H1 (cell line): ENCODE measurements around the gene TMEM107. TPM values are rescaled to one million over a fixed set of nuclear protein-coding genes. Genes with fewer than 3 reads are reported as not detected.

ENCODE experiments used
- ASH2L ChIP-seq: fragments of 200-600, 300-600 bp; sonication (generic); IDR thresholded peaks from one replicate; pipeline ENCODE4 v1.7.1; 2017; ENCODE audit warnings: low read length
- CREB1 ChIP-seq: IDR thresholded peaks from 2 replicates; pipeline ENCODE4 v1.6.1; 2012; ENCODE audit warnings: inconsistent platforms
- E2F6 ChIP-seq: IDR thresholded peaks from 2 replicates; pipeline ENCODE4 v1.6.1; 2012; ENCODE audit warnings: inconsistent platforms
- POU5F1 ChIP-seq: IDR thresholded peaks from 2 replicates; pipeline ENCODE4 v1.6.1; 2011; ENCODE audit warnings: low read depth, mild to moderate bottlenecking, low read length, moderate library complexity
- TAF1 ChIP-seq: IDR thresholded peaks from 2 replicates; pipeline ENCODE4 v1.6.1; 2011; ENCODE audit warnings: mild to moderate bottlenecking, low read depth, low read length
- ZNF274 ChIP-seq: IDR thresholded peaks from 2 replicates; pipeline ENCODE4 v1.7.0; 2012; ENCODE audit warnings: low read length, borderline replicate concordance; ENCODE audit errors: extremely low read depth
- polyA plus RNA-seq, 7 experiments: library from polyadenylated mRNA; depleted of rRNA in 3 of 7; stranded (reverse) in 5 of 7; unstranded in 2 of 7; fragments of >200 nt in 5 of 7; fragments of 200-250 nt in 2 of 7; gene quantifications; 1 replicate in 5 of 7; 2 replicates in 1 of 7; 4 replicates in 1 of 7; pipeline versions ENCODE4 v1.2.1 to v1.2.3, GENCODE V29; 2011 to 2013; ENCODE audit warnings: missing spikeins in 2 of 7, mixed read lengths in 2 of 7
- total RNA-seq: library from RNA; stranded (reverse); fragmentation: NEBNext Ultra II Directional; extraction: Animal tissue kit (Norgen Biotek cat#: 25700); gene quantifications from 2 replicates; pipeline ENCODE4 v1.2.1, GENCODE V29; 2021

The TMEM107 gene
- total and polyA plus RNA-seq, 2 of the 8 experiments (the other 6 are each of a cell fraction or from before 2014, with no cell fraction given), result 17.3 to 21.5 TPM

GRCh38 chr17:8162997-8163977 is 12.9 kb downstream of the TMEM107 start (continued):
- peak; percentile 33 for TF ChIP-seq ASH2L
- TF ChIP-seq POU5F1, result no peak
- TF ChIP-seq CREB1, result peak; percentile 15; the same call in 1 of the 2 replicates
- TF ChIP-seq E2F6, result peak; percentile 82
- peak; percentile 73 for TF ChIP-seq TAF1
- no peak for TF ChIP-seq ZNF274
- TF ChIP-seq, all 59 proteins: peak for 13
